CD4-positive, alpha-beta T cell treated with Interleukin-10 for 1 hour (primary cell): ENCODE results near the gene DACT3.

Experiments used
- DNase-seq: peaks from one replicate; pipeline ENCODE4 v3.0.0-alpha.2; 2020

DACT3 gene, protein sequence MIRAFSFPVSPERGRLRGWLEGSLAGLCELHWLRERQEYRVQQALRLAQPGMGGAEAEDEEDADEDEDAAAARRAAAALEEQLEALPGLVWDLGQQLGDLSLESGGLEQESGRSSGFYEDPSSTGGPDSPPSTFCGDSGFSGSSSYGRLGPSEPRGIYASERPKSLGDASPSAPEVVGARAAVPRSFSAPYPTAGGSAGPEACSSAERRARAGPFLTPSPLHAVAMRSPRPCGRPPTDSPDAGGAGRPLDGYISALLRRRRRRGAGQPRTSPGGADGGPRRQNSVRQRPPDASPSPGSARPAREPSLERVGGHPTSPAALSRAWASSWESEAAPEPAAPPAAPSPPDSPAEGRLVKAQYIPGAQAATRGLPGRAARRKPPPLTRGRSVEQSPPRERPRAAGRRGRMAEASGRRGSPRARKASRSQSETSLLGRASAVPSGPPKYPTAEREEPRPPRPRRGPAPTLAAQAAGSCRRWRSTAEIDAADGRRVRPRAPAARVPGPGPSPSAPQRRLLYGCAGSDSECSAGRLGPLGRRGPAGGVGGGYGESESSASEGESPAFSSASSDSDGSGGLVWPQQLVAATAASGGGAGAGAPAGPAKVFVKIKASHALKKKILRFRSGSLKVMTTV

DNA sequence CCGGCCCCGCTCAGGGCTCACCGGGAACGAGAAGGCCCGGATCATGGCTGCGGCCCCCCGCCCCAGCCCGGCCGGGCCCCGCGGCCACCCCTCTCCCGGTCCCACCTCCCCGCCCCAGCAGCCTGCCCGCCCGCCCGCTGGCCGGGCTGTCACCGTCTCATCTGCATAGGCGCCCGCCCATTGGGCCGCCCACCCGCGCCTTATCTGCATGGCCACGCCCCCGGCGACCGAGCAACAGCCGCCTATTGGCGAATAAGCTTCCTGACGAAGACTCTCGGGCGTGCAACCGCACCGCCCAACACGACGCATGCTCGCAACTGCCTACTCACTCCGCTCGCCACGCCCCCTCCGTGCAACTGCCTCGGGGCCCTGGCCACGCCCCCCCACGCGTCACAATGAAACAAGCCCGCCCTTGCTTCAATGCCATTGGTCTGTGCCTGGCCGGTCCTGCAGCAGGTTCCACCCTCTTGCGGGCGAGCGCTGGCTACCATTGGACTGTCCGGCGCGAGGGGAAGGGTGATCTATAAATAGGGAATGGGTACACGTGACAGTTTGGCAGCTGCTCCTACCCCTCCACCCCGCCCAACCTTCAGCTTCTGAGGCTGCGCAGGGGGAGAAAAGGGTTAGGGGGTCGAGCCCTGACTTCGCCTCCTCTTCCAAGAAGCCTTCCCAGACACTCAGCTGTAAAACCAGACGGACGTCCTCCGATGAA is at the start of gene DACT3:
Gene DACT3 (minus strand): TSS at position 163 of the 712 bp plus-strand sequence. CDS start 118 bp downstream, at position 45.
- DNase-seq, result peak; percentile 100

GRCh38 chr19:46710687-46711086 is 49.7 kb upstream of the DACT3 start:
- DNase-seq, result no peak

DNA sequence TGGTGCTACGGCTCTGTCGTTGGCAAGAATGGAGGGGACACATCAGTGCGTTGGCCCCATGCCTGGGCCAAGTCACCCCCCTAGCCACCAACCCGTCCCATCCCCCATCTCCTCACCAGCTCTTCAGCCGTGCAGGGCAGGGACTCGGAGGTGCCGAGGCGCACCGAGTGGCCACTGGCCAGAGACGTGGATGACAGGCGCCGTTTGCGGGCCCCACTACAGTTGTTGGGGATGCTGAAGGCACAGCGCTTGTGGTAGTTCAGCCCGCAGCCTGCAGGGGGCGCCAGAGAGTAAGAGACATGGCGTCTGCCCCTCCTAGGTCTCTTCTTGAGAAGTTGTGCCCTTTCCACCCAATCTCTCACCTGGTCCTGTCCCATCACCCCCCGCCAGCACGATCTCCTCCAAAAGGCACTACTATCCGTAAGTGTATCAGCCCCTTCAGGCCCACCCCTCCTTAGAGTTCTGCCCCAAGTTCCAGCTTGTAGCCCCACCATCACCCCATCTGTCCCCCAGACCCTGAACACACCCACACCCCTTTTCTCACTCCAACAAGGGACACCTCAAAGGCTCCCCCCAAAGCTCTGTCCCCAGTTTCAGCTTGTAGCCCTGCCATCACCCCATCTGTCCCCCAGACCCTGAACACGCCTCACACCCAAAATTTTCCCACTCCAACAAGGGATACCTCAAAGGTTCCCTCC is 43.5 kb upstream of the DACT3 start:
- DNase-seq, result peak; percentile 85

- no peak for DNase-seq
Observed at GRCh38 chr19:46700704-46701103, 39.7 kb upstream of the DACT3 start.

GRCh38 chr19:46698395-46699321 is 37.7 kb upstream of the DACT3 start:
- no peak for DNase-seq

GRCh38 chr19:46697204-46697960 is 36.4 kb upstream of the DACT3 start:
- DNase-seq, result no peak

- DNase-seq, result no peak
Observed at GRCh38 chr19:46696866-46697203, 35.9 kb upstream of the DACT3 start.

- no peak for DNase-seq
Observed at GRCh38 chr19:46696052-46696451, 35.1 kb upstream of the DACT3 start.

DNA sequence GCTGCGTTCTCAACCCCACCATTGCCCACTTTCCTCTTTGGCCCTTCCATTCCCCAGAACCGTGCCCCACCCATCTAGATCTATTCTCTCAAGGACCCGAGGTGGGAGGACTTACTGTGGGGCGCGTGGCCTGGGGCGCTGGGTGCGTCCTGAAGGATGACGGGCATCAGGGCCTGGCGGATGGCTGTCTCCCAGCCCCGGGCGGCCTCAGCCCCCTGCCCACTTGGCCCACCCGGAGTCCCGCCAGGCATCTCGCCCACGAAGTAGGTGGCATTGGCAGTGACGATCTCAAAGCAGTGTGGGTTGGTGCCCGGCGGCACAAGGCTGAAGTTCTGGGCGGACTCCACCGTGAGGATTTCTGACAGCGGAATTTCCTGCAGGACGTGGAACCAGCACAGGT is 32.8 kb upstream of the DACT3 start:
- no peak for DNase-seq

DNA sequence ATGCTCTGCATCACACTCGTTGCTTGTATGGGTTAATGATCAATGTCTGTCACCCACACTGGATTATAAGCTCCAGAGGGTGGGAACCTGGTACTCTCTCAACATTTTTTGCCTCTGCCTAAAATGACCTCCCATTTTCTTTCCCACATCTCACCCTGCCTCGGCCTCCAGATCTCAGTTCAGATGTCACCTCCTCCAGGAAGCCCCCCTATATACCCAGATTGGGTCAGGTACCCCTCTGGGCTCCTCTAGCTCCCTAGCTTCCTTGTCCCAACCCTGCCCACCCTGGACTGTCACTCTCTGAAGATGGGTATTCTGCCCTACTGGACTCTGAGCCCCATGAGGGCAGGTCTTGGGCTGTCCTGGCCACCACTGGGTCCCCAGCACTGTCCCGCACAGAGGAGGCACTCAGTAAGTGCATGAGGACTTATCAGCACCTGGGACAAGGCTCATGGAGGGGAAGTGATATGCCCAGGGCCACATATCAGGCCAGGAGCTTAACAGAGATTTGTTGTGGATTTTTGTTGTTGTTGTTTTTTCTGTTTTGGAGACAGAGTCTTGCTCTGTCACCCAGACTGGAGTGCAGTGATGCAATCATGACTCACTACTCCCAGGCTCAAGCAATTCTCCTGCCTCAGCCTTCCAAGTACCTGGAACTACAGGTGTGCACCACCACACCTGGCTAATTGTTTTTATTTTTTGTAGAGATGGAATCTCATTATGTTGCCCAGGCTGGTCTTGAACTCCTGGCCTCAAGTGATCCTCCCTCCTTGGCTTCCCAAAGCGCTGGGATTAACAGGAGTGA is 32.1 kb upstream of the DACT3 start:
- no peak for DNase-seq

GRCh38 chr19:46691948-46692347 is 31.0 kb upstream of the DACT3 start:
- no peak for DNase-seq

- DNase-seq, result no peak
Observed at GRCh38 chr19:46691104-46691503, 30.1 kb upstream of the DACT3 start.

DNA sequence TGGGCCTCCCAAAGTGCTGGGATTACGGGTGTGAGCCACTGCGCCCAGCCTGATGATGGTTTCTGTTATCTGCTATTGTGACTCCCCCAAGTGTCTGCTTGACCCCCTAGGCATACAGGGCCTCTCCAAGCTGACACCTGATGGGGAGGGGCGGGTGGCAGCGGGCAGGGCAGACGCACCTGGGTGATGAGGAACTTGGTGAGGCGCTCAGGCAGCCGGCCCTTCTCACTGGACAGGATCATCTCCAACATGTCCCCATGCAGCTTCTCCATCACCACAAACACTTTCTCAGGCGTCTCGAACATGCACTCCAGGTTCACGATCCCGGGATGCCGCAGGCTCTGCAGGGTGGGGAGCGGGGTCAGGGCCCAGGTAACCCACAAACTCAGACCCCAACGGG is 28.4 kb upstream of the DACT3 start:
- no peak for DNase-seq

- no peak for DNase-seq
Observed at GRCh38 chr19:46687438-46688145, 26.6 kb upstream of the DACT3 start.

- no peak for DNase-seq
Observed at GRCh38 chr19:46685189-46685588, 24.2 kb upstream of the DACT3 start.

- peak; percentile 75 for DNase-seq
Observed at GRCh38 chr19:46678110-46678732, 17.2 kb upstream of the DACT3 start.

DNA sequence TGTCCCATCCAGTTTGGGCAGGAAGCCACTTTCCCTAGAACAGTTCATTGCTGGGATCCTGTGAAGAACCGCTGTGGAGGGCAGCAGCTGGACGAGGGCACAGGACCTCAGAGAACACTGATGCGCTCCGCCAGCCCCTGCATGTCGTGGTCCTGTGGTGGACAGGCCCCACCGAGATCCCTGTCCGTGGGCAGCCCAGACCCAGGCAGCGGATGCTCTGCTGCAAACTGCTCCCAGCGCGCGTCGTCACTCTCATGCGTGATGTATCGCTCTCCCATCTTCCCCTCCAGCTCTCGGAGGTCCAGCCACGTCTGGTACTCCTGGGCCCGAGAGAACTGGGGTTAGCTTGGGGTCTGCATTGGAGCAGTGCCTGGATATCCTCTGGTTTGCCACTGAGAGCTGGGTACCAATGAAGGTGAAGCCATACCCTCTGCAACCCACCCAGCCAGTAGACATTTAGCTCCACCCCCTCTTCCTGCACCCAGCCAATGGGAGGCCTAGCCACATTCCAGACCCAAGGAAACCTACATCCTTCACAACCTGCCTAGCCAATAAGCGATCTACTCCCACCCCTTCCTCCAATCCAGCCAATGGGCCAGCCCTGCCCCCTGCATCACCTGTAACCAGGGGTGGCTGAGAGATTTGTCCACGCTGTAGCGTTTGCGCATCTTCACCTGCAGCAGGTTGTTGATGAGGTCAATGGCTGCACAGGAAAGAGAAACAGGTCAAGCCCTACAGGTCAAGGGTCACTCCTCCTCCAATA is 13.6 kb upstream of the DACT3 start:
- DNase-seq, result no peak

DNA sequence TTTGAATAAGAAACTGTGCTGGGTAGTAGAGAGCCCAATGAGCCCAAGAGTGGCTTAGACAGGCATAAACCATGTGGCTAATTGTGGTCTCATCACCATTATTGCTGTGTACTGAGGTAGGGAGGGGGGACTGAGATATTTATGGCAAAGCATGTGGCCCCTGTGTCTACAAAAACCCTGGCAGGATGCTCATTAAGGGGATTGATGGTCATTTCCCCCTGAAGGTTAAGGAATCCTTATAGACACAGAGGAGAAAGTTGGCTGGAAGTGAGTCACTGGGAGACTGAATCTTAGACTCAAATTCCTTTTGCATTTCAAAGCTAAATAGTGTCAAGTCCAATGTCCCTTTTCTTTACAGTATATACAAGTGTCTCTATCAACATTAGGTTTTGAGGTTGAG is 9.8 kb upstream of the DACT3 start:
- no peak for DNase-seq

GRCh38 chr19:46668662-46669061 is 7.7 kb upstream of the DACT3 start:
- no peak for DNase-seq
